IMR-90 (cell line): ENCODE data around the gene SPARCL1.

ENCODE experiments used
- BHLHE40 ChIP-seq: fragments of 150-350 bp; IDR thresholded peaks from 2 replicates; pipeline ENCODE4 v1.6.1; 2016; ENCODE audit warnings: mild to moderate bottlenecking, low read depth, low read length
- MAFK ChIP-seq: IDR thresholded peaks from 2 replicates; pipeline ENCODE4 v1.6.1; 2012; ENCODE audit warnings: low read depth, low read length, improper control_type of control experiment
- TF ChIP-seq, protein P1 (sequence below): conservative IDR thresholded peaks from 2 replicates; pipeline ENCODE4 v1.5.1; 2012; ENCODE audit warnings: mild to moderate bottlenecking, low read depth, low read length, improper control_type of control experiment
- TF ChIP-seq, protein P2 (sequence below): fragments of 150-350 bp; IDR thresholded peaks from 2 replicates; pipeline ENCODE4 v1.6.1; 2016; ENCODE audit warnings: low read depth, mild to moderate bottlenecking, low read length, moderate library complexity, borderline replicate concordance

DNA sequence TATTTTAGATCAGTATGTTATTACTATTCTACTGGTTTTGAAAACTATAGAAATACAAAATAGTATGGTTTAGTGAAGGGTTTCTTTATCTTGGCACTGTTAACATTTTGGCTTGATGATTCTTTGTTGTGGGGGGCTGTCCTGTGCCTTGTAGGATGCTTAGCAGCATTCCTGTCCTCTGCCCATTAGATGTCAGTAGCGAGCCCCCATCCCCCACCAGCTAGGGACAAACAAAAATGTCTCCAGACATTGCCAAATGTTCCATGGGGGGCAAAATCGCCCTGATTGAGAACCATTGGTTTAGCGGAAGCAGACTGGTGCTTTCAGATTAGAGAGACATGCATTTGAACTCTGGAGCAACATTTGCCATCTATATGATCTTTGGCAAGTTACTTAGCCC, 23.3 kb downstream of the SPARCL1 start:
- TF ChIP-seq BHLHE40 = no peak
- TF ChIP-seq, protein P1, sequence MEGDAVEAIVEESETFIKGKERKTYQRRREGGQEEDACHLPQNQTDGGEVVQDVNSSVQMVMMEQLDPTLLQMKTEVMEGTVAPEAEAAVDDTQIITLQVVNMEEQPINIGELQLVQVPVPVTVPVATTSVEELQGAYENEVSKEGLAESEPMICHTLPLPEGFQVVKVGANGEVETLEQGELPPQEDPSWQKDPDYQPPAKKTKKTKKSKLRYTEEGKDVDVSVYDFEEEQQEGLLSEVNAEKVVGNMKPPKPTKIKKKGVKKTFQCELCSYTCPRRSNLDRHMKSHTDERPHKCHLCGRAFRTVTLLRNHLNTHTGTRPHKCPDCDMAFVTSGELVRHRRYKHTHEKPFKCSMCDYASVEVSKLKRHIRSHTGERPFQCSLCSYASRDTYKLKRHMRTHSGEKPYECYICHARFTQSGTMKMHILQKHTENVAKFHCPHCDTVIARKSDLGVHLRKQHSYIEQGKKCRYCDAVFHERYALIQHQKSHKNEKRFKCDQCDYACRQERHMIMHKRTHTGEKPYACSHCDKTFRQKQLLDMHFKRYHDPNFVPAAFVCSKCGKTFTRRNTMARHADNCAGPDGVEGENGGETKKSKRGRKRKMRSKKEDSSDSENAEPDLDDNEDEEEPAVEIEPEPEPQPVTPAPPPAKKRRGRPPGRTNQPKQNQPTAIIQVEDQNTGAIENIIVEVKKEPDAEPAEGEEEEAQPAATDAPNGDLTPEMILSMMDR = no peak
- no peak for TF ChIP-seq MAFK
- TF ChIP-seq, protein P2, sequence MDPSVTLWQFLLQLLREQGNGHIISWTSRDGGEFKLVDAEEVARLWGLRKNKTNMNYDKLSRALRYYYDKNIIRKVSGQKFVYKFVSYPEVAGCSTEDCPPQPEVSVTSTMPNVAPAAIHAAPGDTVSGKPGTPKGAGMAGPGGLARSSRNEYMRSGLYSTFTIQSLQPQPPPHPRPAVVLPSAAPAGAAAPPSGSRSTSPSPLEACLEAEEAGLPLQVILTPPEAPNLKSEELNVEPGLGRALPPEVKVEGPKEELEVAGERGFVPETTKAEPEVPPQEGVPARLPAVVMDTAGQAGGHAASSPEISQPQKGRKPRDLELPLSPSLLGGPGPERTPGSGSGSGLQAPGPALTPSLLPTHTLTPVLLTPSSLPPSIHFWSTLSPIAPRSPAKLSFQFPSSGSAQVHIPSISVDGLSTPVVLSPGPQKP = no peak
